ENCODE data around the gene CDH23. TPM values are rescaled to one million over a fixed set of nuclear protein-coding genes. Genes with fewer than 3 reads are reported as not detected.
A peak's percentile ranks its signal among the peaks of the same experiment; 100 is the strongest.

Gene CDH23
- total and polyA plus RNA-seq, 2 of the 8 experiments (the other 6 are each of a cell fraction or from before 2014, with no cell fraction given) = 1.9 to 4.9 TPM

DNA sequence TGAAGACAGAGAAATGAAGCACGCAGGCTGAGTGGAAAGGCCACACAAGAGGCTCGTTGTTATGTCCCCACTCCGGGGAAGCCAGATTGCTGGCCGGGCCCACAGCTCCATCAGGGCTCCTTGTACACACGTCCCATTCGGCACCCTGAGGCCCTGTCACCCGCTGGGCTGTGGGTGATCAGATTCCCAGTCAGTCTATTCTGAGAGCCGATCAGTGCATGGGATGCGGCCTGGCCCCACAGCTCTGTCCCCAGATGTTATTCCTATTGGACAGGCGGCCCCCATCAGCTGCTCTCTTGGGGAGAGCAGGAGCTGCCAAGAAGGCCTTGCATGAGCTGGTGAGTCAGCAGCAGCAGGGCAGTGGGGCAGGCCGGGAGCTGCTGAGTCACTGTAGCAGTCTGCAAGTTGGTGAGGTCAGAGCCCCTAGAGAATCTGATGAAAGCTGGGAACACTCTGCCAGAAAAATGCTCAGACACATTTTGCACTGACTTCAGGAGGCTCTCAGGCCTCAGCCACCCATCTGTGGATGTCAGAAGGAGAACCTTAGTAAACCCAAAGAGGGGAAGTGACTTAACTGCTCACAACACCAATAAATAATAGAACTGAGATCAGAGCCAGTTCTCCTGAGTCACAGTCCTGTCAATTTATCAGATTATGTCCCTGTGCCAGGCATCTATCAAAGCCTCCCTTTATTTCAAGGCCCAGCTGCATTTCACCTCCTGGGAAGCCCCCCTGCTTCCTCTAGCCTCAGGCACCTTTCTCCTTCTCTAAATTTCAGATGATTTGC, 463.7 kb downstream of the CDH23 start (continued):
- TF ChIP-seq TBP (IDR thresholded peaks at IDR 0.05; ENCODE audit: low read depth, low read length) (no peak), ATF3 (IDR thresholded peaks at IDR 0.05; ENCODE audit: insufficient read depth, low read depth, low read length) (no peak), CREB1 (IDR thresholded peaks at IDR 0.05) (0 out of 2 replicates have a peak, but pooled peaks have one; percentile 18), EGR1 (IDR thresholded peaks at IDR 0.05; ENCODE audit: borderline replicate concordance, low read depth, low read length) (no peak), JUND (IDR thresholded peaks at IDR 0.05; ENCODE audit: low read length) (peak; percentile 65), MAFK (IDR thresholded peaks at IDR 0.05; ENCODE audit: low read depth, low read length) (peak; percentile 97)
- TF ChIP-seq, protein P1, sequence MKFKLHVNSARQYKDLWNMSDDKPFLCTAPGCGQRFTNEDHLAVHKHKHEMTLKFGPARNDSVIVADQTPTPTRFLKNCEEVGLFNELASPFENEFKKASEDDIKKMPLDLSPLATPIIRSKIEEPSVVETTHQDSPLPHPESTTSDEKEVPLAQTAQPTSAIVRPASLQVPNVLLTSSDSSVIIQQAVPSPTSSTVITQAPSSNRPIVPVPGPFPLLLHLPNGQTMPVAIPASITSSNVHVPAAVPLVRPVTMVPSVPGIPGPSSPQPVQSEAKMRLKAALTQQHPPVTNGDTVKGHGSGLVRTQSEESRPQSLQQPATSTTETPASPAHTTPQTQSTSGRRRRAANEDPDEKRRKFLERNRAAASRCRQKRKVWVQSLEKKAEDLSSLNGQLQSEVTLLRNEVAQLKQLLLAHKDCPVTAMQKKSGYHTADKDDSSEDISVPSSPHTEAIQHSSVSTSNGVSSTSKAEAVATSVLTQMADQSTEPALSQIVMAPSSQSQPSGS (IDR thresholded peaks at IDR 0.05; ENCODE audit: low read length) = peak; percentile 60; the same call in 1 of the 2 replicates
